Sigmoid colon (tissue), 7 donors: ENCODE data around the gene KCNJ15. TPM values are rescaled to one million over a fixed set of nuclear protein-coding genes. Genes with fewer than 3 reads are reported as not detected.

Experiments used
- DNase-seq: peaks from one replicate; pipeline ENCODE4 v3.0.0-alpha.2; 2019
- H3K27ac ChIP-seq, 4 donors: fragments of 200-600 bp; sonication (generic); one replicate each; pipeline ENCODE4 v1.5.1; 2016 to 2019; ENCODE audit warnings: mild to moderate bottlenecking in 1 of 4
- H3K27me3 ChIP-seq, 3 donors: fragments of 200-600 bp; sonication (generic); one replicate each; pipeline ENCODE4 v1.5.1; 2019; ENCODE audit warnings: mild to moderate bottlenecking in 1 of 3
- H3K36me3 ChIP-seq, 4 donors: fragments of 200-600 bp; sonication (generic); one replicate each; pipeline ENCODE4 v1.5.1; 2016 to 2019
- H3K4me1 ChIP-seq, 4 donors: fragments of 200-600 bp; sonication (generic); one replicate each; pipeline ENCODE4 v1.5.1; 2017 to 2019
- H3K4me3 ChIP-seq, 4 donors: fragments of 200-600 bp; sonication (generic); one replicate each; pipeline ENCODE4 v1.5.1; 2017 to 2019; ENCODE audit warnings: mild to moderate bottlenecking in 2 of 4, moderate library complexity in 1 of 4
- H3K9me3 ChIP-seq, 4 donors: fragments of 200-600 bp in 3 of 4; sonication (generic) in 3 of 4; one replicate each; pipeline versions ENCODE4 v1.5.1 to v1.6.1; 2013 to 2019
- EP300 ChIP-seq, 4 donors: sonication (generic); formaldehyde crosslinking; IDR thresholded peaks; one replicate each; pipeline ENCODE4 v1.6.1; 2017; ENCODE audit warnings: antibody characterized with exemption in 4 of 4
- POLR2A ChIP-seq, 2 donors: fragments of 450-650 bp; IDR thresholded peaks; one replicate each; pipeline ENCODE4 v1.6.1; 2016; ENCODE audit warnings: antibody characterized with exemption in 2 of 2, mild to moderate bottlenecking in 2 of 2, moderate library complexity in 2 of 2
- POLR2AphosphoS5 ChIP-seq, 4 donors: sonication (generic); formaldehyde crosslinking; IDR thresholded peaks; one replicate each; pipeline ENCODE4 v1.6.1; 2017; ENCODE audit warnings: antibody characterized with exemption in 4 of 4
- WGBS, 2 donors: extraction: QIAGEN DNeasy Blood & Tissue Kit; methylation state at CpG; one replicate each; pipeline ENCODE4 v1.1.7; 2013; 5-methylcytosine and 5-hydroxymethylcytosine counted together
- intact Hi-C: fragments of 100-400 bp; cut with DNase I; formaldehyde crosslinking; loops from one replicate; pipeline ENCODE4 v1.15.1; 2023
- polyA plus RNA-seq, 3 donors: library from polyadenylated mRNA; stranded (reverse); fragments of 200-250 nt; gene quantifications; one replicate each; pipeline ENCODE4 v1.2.3, GENCODE V29; 2013
- total RNA-seq, 4 donors: library from RNA; depleted of rRNA; stranded (reverse); fragments of >200 nt; gene quantifications; one replicate each; pipeline ENCODE4 v1.1.0, GENCODE V29; 2016
- TF ChIP-seq, protein P1 (sequence below), 4 experiments: fragments of 450-650 bp in 3 of 4; fragments of 200-600 bp in 1 of 4; IDR thresholded peaks; one replicate each; pipeline ENCODE4 v1.5.1; 2016 to 2019; ENCODE audit warnings: antibody characterized with exemption in 4 of 4, mild to moderate bottlenecking in 3 of 4, moderate library complexity in 2 of 4
- donor health status: healthy with polysubstance abuse.
- donor health status: Bipolar disorder and iron deficiency.
- donor health status: healthy.

KCNJ15 gene
- total and polyA plus RNA-seq, 7 donors: 0.22 to 0.60 (median 0.49) TPM; not detected in 4

DNA sequence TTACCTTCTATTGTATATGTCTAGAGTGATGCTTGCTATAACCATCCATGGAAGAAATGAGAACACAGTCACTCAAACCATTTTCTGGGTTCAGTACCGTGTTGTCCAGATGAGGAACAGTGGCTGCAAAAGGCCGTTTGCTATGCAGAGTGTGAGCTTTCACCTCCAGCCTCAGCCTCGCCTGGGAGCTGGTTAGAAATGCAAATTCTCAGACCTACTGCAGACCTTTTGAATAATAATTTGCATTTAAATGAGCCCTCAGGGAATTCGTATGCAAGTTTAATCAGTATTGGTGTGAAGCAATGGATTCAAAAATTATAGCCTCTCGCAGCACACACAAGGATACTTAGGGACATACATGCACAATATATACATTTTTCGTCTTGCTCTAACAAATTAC lies 24.1 kb downstream of the KCNJ15 start:
- no peak for TF ChIP-seq POLR2A (IDR thresholded peaks at IDR 0.05)
- TF ChIP-seq EP300 (IDR thresholded peaks at IDR 0.05): no peak
- TF ChIP-seq, protein P1, sequence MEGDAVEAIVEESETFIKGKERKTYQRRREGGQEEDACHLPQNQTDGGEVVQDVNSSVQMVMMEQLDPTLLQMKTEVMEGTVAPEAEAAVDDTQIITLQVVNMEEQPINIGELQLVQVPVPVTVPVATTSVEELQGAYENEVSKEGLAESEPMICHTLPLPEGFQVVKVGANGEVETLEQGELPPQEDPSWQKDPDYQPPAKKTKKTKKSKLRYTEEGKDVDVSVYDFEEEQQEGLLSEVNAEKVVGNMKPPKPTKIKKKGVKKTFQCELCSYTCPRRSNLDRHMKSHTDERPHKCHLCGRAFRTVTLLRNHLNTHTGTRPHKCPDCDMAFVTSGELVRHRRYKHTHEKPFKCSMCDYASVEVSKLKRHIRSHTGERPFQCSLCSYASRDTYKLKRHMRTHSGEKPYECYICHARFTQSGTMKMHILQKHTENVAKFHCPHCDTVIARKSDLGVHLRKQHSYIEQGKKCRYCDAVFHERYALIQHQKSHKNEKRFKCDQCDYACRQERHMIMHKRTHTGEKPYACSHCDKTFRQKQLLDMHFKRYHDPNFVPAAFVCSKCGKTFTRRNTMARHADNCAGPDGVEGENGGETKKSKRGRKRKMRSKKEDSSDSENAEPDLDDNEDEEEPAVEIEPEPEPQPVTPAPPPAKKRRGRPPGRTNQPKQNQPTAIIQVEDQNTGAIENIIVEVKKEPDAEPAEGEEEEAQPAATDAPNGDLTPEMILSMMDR (IDR thresholded peaks at IDR 0.05): no peak
- TF ChIP-seq POLR2AphosphoS5 (IDR thresholded peaks at IDR 0.05): no peak
- Histone ChIP-seq H3K4me1 (no peaks in the 10 kb centered on the region), H3K9me3 (no peaks in the 10 kb centered on the region), H3K27ac (no peak overlapping the region), H3K36me3 (no peaks in the 10 kb centered on the region), H3K27me3 (no peaks in the 10 kb centered on the region), H3K4me3 (no peak overlapping the region)
- no peak for DNase-seq
- 49 to 56% methylated on average over 6 of the region's 6 CpGs for WGBS, 2 donors
- intact Hi-C loops: no loop called here

DNA sequence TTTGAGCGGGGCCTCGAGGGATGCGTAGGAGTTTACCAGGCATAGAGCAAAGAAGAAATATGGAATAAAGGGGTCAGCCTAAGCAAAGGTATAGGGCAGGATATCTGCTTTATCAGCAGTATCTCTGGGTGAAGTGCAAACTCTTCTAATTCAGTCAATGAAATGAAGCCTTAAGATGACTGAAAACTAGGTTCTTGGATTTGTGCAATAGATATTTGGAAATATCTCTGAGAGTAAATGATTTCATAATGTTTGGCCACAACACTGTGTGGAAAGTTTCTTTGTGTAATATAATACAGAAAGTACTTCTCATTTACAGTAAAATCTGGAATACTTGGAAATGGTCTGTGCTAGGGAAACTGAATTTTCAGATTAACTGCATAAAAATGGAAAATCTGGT lies 26.1 kb downstream of the KCNJ15 start:
- 94 to 96% methylated on average over 3 of the region's 3 CpGs for WGBS, 2 donors
- intact Hi-C loops: no loop called here
- no peak for TF ChIP-seq EP300 (IDR thresholded peaks at IDR 0.05)
- TF ChIP-seq POLR2A (IDR thresholded peaks at IDR 0.05): no peak
- TF ChIP-seq, protein P1 (IDR thresholded peaks at IDR 0.05): no peak
- peak in 1 of 4 donors; percentile 66 for TF ChIP-seq POLR2AphosphoS5 (IDR thresholded peaks at IDR 0.05)
- no peaks in the 10 kb centered on the region for H3K4me1 ChIP-seq
- H3K9me3 ChIP-seq: no peaks in the 10 kb centered on the region
- no peaks in the 10 kb centered on the region for H3K36me3 ChIP-seq
- H3K27me3 ChIP-seq: no peaks in the 10 kb centered on the region
- DNase-seq: no peak
- H3K27ac ChIP-seq: no peak overlapping the region
- no peak overlapping the region for H3K4me3 ChIP-seq

DNA sequence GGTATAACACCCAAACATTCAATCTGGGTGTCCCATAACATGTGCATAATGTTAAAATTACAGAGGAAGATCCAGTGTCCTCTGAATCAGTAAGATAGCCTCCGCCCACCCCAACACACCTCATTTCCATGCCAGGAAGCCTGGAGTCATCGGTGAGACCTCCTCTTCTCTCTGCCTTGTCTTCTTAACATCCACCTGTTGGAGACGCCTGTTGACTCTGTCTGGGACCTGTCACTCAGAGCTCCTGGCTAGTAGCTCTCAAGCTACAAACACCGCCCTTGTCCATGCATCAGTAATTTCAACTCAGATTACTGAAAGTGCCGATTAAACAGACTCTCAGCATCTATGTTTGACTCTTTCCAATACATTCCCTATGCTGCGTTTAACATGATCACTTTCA lies 27.4 kb downstream of the KCNJ15 start:
- H3K4me1 ChIP-seq: no peaks in the 10 kb centered on the region
- WGBS, 2 donors: 94 to 96% methylated on average over 6 of the region's 6 CpGs
- intact Hi-C loops: no loop called here
- no peak for DNase-seq
- no peak for TF ChIP-seq POLR2AphosphoS5 (IDR thresholded peaks at IDR 0.05)
- no peak for TF ChIP-seq POLR2A (IDR thresholded peaks at IDR 0.05)
- TF ChIP-seq, protein P1 (IDR thresholded peaks at IDR 0.05): no peak
- TF ChIP-seq EP300 (IDR thresholded peaks at IDR 0.05): no peak
- H3K27ac ChIP-seq: no peak overlapping the region
- no peaks in the 10 kb centered on the region for H3K9me3 ChIP-seq
- H3K36me3 ChIP-seq: no peaks in the 10 kb centered on the region
- no peak overlapping the region for H3K4me3 ChIP-seq
- H3K27me3 ChIP-seq: no peaks in the 10 kb centered on the region

DNA sequence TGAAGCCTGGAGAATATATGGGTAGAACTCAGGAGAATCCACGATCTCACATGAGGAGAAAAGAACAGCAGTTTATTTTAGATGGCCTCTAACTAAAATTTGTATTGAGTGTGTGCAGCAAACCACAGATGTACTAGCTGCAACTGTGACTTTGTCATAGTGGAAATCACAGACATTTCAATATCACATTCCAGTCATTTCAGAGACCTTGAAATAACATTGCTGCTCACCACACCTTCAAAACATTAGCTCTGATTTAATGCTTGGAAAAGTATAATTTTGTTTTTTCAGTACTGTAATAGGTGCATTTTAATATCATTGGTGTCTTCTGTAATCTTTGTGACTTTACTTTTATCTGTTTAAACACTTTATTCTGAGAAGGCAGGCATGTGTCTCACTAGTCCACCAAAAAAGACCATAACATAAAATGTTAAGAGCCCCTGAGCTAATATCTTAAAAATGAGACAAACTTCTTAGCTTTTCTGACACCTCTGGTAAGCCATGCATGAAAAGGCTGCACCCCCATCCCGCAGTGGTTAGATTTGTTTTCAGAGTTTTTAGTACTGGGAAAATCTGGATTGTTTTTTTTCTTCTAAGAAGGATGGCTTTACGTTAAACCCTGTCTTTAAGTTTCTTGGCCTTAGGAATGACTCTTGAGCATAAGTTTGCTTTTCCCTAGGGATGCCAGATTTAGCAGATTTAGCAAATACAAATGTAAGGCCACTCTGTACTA lies 30.1 kb downstream of the KCNJ15 start:
- H3K4me1 ChIP-seq: no peaks in the 10 kb centered on the region
- H3K4me3 ChIP-seq: no peak overlapping the region
- WGBS, 2 donors: 82 to 86% methylated on average over 3 of the region's 3 CpGs
- DNase-seq: no peak
- no peaks in the 10 kb centered on the region for H3K9me3 ChIP-seq
- no peaks in the 10 kb centered on the region for H3K36me3 ChIP-seq
- peaks cover 0 to 3% (median 0%) of the 10 kb centered on the region in 3 donors for H3K27me3 ChIP-seq
- no peak overlapping the region for H3K27ac ChIP-seq
- intact Hi-C loops: no loop called here
- TF ChIP-seq, protein P1 (IDR thresholded peaks at IDR 0.05): no peak
- TF ChIP-seq EP300 (IDR thresholded peaks at IDR 0.05) (no peak), POLR2A (IDR thresholded peaks at IDR 0.05) (no peak), POLR2AphosphoS5 (IDR thresholded peaks at IDR 0.05) (no peak)

DNA sequence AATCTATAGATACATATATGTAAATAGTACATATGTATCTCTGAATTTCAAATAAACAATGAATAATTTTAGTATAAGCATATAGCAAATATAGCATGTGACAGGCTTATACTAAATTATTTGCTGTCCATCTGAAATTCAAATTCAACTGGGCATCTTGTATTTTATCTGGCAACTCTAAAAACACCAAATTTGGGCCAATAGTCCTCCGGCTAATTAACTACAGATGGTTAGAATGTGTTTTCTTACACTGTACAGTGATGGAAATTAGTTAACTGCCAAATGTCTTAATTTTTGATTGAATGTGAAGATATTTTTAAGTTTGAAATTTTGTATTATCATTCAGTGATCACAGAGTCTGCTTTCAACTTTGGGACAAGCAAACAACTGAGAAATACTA lies 30.7 kb downstream of the KCNJ15 start:
- Histone ChIP-seq H3K27me3 (peaks cover 0 to 3% (median 0%) of the 10 kb centered on the region in 3 donors), H3K27ac (no peak overlapping the region), H3K4me3 (no peak overlapping the region), H3K9me3 (no peaks in the 10 kb centered on the region), H3K36me3 (no peaks in the 10 kb centered on the region), H3K4me1 (no peaks in the 10 kb centered on the region)
- intact Hi-C loops: no loop called here
- no peak for DNase-seq
- TF ChIP-seq, protein P1 (IDR thresholded peaks at IDR 0.05): no peak
- no peak for TF ChIP-seq POLR2AphosphoS5 (IDR thresholded peaks at IDR 0.05)
- TF ChIP-seq EP300 (IDR thresholded peaks at IDR 0.05): no peak
- no peak for TF ChIP-seq POLR2A (IDR thresholded peaks at IDR 0.05)
- 92 to 94% methylated on average over 1 of the region's 1 CpG for WGBS, 2 donors
